Activated T-helper 1 cell treated with anti-CD3 and anti-CD28 coated beads, Interleukin-12 subunit alpha, Interleukin-12 subunit beta, Interleukin-2, Interleukin-4 antibody, amounts not matched to agents 30 ng/mL and 10 ng/mL and 1 ng/mL, durations not matched to agents 14 hours and 24 hours and 36 hours (primary cell): ENCODE measurements around the gene RUFY1. TPM values are rescaled to one million over a fixed set of nuclear protein-coding genes. Genes with fewer than 3 reads are reported as not detected.
"Not testable (repeated sequence)": the region's sequence is repeated elsewhere in the genome, so short reads cannot be mapped to it uniquely, and the experiment has no call there.

Source experiments
- DNase-seq: peaks from one replicate; pipeline ENCODE4 v3.0.0; 2021; ENCODE audit warnings: low spot score
- H3K27ac Mint-ChIP-seq: one replicate; pipeline ENCODE4 v1.8.0; 2021; ENCODE audit warnings: mild to moderate bottlenecking, mixed read lengths
- H3K27me3 Mint-ChIP-seq: one replicate; pipeline ENCODE4 v1.8.0; 2022; ENCODE audit warnings: mild to moderate bottlenecking, moderate library complexity, mixed read lengths; ENCODE audit not compliant: insufficient read depth
- H3K36me3 Mint-ChIP-seq: one replicate; pipeline ENCODE4 v1.8.0; 2021; ENCODE audit warnings: low read depth, mixed read lengths
- H3K4me1 Mint-ChIP-seq: one replicate; pipeline ENCODE4 v1.8.0; 2021; ENCODE audit warnings: low read depth, mixed read lengths
- H3K4me3 Mint-ChIP-seq: one replicate; pipeline ENCODE4 v1.8.0; 2021; ENCODE audit warnings: mild to moderate bottlenecking, moderate library complexity, mixed read lengths
- H3K9me3 Mint-ChIP-seq: one replicate; pipeline ENCODE4 v1.8.0; 2021; ENCODE audit warnings: mixed read lengths
- intact Hi-C: fragments of 100-400 bp; cut with micrococcal nuclease; formaldehyde crosslinking; loops from one replicate; pipeline ENCODE4 v1.15.1; 2024
- total RNA-seq: library from RNA; stranded (reverse); gene quantifications from 2 replicates; pipeline ENCODE4 v1.2.3, GENCODE V29; 2022

The RUFY1 gene
- total RNA-seq, 1 donor from 2014 or later = 37.0 TPM

DNA sequence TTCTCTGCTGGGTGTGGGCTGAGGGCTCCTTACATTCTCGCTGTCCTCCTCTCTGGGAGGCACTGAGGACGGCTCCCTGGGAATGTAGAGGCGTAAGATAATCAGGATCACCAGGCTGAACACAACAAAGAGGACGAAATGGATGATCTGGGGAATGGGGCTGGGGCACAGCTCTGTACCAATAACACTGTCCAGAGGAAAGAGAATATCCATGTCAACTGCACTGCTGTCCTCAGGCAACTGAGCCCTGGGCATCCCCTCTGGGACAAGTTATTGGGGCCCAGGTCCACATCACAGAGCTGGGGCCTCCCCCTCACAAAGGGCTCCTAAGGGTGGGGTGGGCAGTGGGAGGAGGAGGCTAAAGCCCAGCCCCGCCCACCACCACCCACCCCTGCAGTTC, 94.4 kb downstream of the RUFY1 start:
- H3K27me3 Mint-ChIP-seq, H3K9me3 Mint-ChIP-seq, H3K4me1 Mint-ChIP-seq, H3K27ac Mint-ChIP-seq, DNase-seq, H3K36me3 Mint-ChIP-seq, intact Hi-C loops, H3K4me3 Mint-ChIP-seq: not testable (repeated sequence)

GRCh38 chr5:179648410-179648809, 98.1 kb downstream of the RUFY1 start:
- no peak for DNase-seq
- Mint-ChIP-seq H3K27me3 (no peaks in the 10 kb centered on the region), H3K27ac (no peak overlapping the region), H3K4me3 (no peak overlapping the region), H3K4me1 (no peaks in the 10 kb centered on the region), H3K9me3 (no peaks in the 10 kb centered on the region), H3K36me3 (no peaks in the 10 kb centered on the region)
- intact Hi-C loops = no loop called here

- H3K27me3 Mint-ChIP-seq, DNase-seq, H3K36me3 Mint-ChIP-seq, intact Hi-C loops, H3K27ac Mint-ChIP-seq, H3K9me3 Mint-ChIP-seq, H3K4me1 Mint-ChIP-seq, H3K4me3 Mint-ChIP-seq: not testable (repeated sequence)
Measured at GRCh38 chr5:179649166-179649703, 98.9 kb downstream of the RUFY1 start.

DNA sequence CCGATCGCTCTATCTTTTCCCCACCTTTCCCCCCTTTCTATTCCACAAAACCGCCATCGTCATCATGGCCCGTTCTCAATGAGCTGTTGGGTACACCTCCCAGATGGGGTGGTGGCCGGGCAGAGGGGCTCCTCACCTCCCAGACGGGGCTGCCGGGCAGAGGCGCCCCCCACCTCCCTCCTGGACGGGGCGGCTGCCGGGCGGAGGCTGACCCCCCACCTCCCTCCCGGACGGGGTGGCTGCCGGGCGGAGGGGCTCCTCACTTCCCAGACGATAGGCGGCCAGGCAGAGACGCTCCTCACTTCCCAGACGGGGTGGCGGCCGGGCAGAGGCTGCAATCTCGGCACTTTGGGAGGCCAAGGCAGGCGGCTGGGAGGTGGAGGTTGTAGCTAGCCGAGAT, 99.9 kb downstream of the RUFY1 start:
- H3K27ac Mint-ChIP-seq, DNase-seq: not testable (repeated sequence)

GRCh38 chr5:179653135-179653534, 102.8 kb downstream of the RUFY1 start:
- DNase-seq, H3K4me1 Mint-ChIP-seq, H3K9me3 Mint-ChIP-seq, intact Hi-C loops, H3K27ac Mint-ChIP-seq, H3K27me3 Mint-ChIP-seq, H3K4me3 Mint-ChIP-seq, H3K36me3 Mint-ChIP-seq: not testable (repeated sequence)

More for the DNA sequence above, 99.9 kb downstream of the RUFY1 start:
- H3K4me3 Mint-ChIP-seq, intact Hi-C loops, H3K36me3 Mint-ChIP-seq, H3K27me3 Mint-ChIP-seq, H3K4me1 Mint-ChIP-seq, H3K9me3 Mint-ChIP-seq: not testable (repeated sequence)

DNA sequence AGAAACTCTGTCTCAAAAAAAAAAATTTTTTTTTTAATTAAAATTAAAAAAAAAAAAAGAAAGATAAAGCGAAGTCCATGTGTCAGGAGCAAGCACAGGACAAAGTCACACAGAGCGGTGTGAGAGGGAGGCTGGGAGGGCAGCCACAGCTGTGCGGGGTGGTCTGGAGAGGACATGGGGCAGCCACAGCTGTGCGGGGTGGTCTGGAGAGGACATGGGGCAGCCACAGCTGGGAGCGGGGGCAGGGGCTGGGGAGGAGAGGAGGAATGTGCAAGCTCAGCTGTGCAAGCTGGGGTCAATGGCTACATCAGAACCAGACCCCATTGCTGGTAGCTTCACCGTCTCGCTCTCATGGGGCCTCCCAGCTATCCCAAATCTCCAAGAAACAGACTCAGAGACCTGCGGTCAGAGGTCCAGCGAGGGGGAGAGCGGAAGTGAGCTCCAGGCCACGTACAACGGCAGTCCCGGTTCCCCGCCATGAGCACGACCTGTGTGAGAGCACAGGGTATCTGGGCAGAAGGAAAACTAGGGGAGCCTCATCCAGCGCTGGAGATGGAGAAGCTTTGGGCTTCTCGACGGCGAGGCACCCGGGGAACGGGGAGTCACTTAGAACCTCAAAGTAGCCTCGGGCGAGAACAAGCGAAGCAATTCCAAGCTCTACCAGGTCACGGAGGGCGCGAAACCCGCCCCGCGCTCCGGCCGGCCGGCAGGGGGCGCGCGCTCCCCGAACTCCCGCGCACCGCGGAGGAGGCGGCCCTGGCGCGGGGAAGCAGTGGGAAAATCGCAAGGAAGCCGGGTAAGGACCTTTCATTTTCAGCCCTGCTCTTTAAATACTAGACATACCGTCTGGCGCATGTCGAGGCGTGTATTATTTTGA, 107.2 kb downstream of the RUFY1 start:
- H3K4me1 Mint-ChIP-seq, DNase-seq, H3K27me3 Mint-ChIP-seq, H3K27ac Mint-ChIP-seq, H3K36me3 Mint-ChIP-seq, H3K9me3 Mint-ChIP-seq: not testable (repeated sequence)
- peak overlapping the region; percentile 82 for H3K4me3 Mint-ChIP-seq
- intact Hi-C loops = loop anchor here (2.0 kb wide), 1 partner anchor 41 kb away; the partner anchor contains the start of gene CANX

DNA sequence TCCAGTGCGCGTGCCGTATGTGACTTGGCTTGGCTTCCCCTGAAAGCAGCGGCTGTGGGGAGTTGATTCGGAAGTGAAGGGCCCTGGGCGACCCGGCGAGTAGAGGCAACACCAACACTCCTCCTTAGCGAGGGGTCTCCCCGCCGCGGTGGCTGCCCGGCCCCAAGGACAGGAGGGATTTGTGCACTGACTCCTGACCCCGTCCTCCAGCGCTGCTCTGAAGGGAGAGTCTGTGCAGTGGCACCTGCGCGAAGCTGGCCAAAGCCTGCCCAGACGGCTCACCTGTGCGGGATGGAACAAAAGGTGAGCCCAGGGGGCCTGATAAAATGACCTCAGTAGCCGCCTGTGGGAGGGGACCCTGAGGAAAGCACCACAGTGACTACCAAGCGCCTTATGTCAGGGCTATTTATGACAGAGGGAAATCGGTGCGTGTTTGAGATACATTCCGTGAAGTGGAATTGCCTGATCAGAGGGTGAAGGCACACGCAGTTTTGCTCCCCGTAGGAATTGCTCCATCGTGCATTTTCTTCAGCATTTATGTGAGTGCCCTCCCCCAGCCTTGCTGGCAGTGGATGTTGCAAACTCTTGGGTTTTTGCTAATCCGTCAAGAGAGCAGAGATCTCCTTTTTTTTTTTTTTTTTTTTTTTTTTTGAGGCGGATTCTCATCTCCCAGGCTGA, 108.0 kb downstream of the RUFY1 start:
- peak overlapping the region; percentile 82 for H3K4me3 Mint-ChIP-seq
- DNase-seq, H3K4me1 Mint-ChIP-seq, H3K27me3 Mint-ChIP-seq, H3K36me3 Mint-ChIP-seq, H3K9me3 Mint-ChIP-seq, H3K27ac Mint-ChIP-seq: not testable (repeated sequence)
- intact Hi-C loops = loop anchor here (2.0 kb wide), 1 partner anchor 40 kb away; the partner anchor contains the start of gene CANX

Other genes starting within 250 kb of the RUFY1 start
- gene ADAMTS2, start 205.1 kb upstream of the RUFY1 start, total RNA-seq = not detected in 2 replicates
- gene HNRNPH1, start 73.1 kb downstream of the RUFY1 start, total RNA-seq = 987 and 1,028 TPM in 2 replicates
- 0.66 and 1.0 TPM in 2 replicates for gene CBY3, start 130.5 kb downstream of the RUFY1 start, total RNA-seq
- gene CANX, start 148.4 kb downstream of the RUFY1 start, total RNA-seq = 451 and 465 TPM in 2 replicates
- 36.0 and 37.6 TPM in 2 replicates for gene MAML1, start 182.3 kb downstream of the RUFY1 start, total RNA-seq
- gene LTC4S, start 243.4 kb downstream of the RUFY1 start, total RNA-seq = 0.64 and 1.7 TPM in 2 replicates